B cell (primary cell): ENCODE measurements around the gene FHIT. TPM values are rescaled to one million over a fixed set of nuclear protein-coding genes. Genes with fewer than 3 reads are reported as not detected.

Source experiments
- ATAC-seq: fragments of 200-7000 bp; cut with Tn5 transposase; one replicate; pipeline ENCODE4 v1.10.0; 2021; ENCODE audit warnings: low read depth, mild to moderate bottlenecking, moderate number of reproducible peaks, moderate library complexity
- CTCF ChIA-PET: fragments of 350-600 bp; sonication (Branson Sonifier 250); formaldehyde crosslinking; loops from one replicate; lab custom pipeline; 2021; ENCODE audit warnings: antibody characterized with exemption, inconsistent platforms; lab: Charles Lee
- POLR2A ChIA-PET: fragments of 350-600 bp; sonication (Branson Sonifier 250); formaldehyde crosslinking; loops from one replicate; lab custom pipeline; 2021; ENCODE audit warnings: antibody characterized with exemption; lab: Charles Lee
- DNase-seq: peaks from one replicate; pipeline ENCODE4 v3.0.0; 2013
- H2AFZ ChIP-seq: 2 replicates; pipeline ENCODE4 v1.6.1; 2012; ENCODE audit warnings: mild to moderate bottlenecking, low read depth, low read length; ENCODE audit not compliant: insufficient read depth, poor library complexity, severe bottlenecking
- H3K27ac ChIP-seq, 2 donors: 1 replicate in 1 of 2; 2 replicates in 1 of 2; pipeline ENCODE4 v1.5.1; 2012 to 2013; ENCODE audit warnings: low read length in 2 of 2, mild to moderate bottlenecking in 2 of 2, moderate library complexity in 1 of 2
- H3K27me3 ChIP-seq, 4 experiments: fragments of 200-600 bp in 1 of 4; sonication (generic) in 1 of 4; replicated peaks in 1 of 4; 1 replicate in 2 of 4; 2 replicates in 2 of 4; pipeline versions ENCODE4 v1.6.1 to v1.7.0; 2013 to 2016; ENCODE audit warnings: low read length in 3 of 4, mild to moderate bottlenecking in 2 of 4, mixed read lengths in 1 of 4, moderate library complexity in 1 of 4; ENCODE audit not compliant: insufficient read depth in 4 of 4, control insufficient read depth in 3 of 4; ENCODE audit errors: control extremely low read depth in 1 of 4
- H3K36me3 ChIP-seq, 2 experiments: replicated peaks in 1 of 2; 1 replicate in 1 of 2; 2 replicates in 1 of 2; pipeline versions ENCODE4 v1.6.1 to v1.7.1; 2013; ENCODE audit warnings: low read length in 1 of 2; ENCODE audit not compliant: insufficient read depth in 2 of 2, control insufficient read depth in 1 of 2; ENCODE audit errors: control extremely low read depth in 1 of 2, extremely low read depth in 1 of 2
- H3K4me1 ChIP-seq, 2 donors: fragments of 200-600 bp in 1 of 2; sonication (generic) in 1 of 2; 1 replicate in 1 of 2; 2 replicates in 1 of 2; pipeline versions ENCODE4 v1.5.1 to v1.6.1; 2013 to 2017; ENCODE audit warnings: low read length in 2 of 2; ENCODE audit not compliant: control insufficient read depth in 2 of 2, insufficient read depth in 2 of 2
- H3K4me2 ChIP-seq: replicated peaks from 2 replicates; pipeline ENCODE3; 2012; ENCODE audit warnings: mild to moderate bottlenecking, low read depth, low read length; ENCODE audit not compliant: poor library complexity, severe bottlenecking
- H3K4me3 ChIP-seq, 5 experiments: fragments of 200-600 bp in 1 of 5; sonication (generic) in 1 of 5; 1 replicate in 3 of 5; 2 replicates in 2 of 5; pipeline versions ENCODE4 v1.5.1 to v1.7.0; 2011 to 2016; ENCODE audit warnings: low read length in 4 of 5, mild to moderate bottlenecking in 4 of 5, low read depth in 2 of 5, control low read depth in 1 of 5, moderate library complexity in 1 of 5; ENCODE audit not compliant: insufficient read depth in 1 of 5; ENCODE audit errors: control extremely low read depth in 1 of 5, extremely low read depth in 1 of 5
- H3K79me2 ChIP-seq: fragments of 200-600 bp; sonication (generic); one replicate; pipeline ENCODE4 v1.6.0; 2016; ENCODE audit warnings: low read length; ENCODE audit not compliant: control insufficient read depth, insufficient read depth
- H3K9ac ChIP-seq: fragments of 200-600 bp; sonication (generic); 2 replicates; pipeline ENCODE4 v1.6.1; 2017; ENCODE audit warnings: mild to moderate bottlenecking, low read length, moderate library complexity
- H3K9me3 ChIP-seq, 3 donors: one replicate each; pipeline versions ENCODE4 v1.6.1 to v1.7.1; 2013; ENCODE audit warnings: low read length in 2 of 3; ENCODE audit not compliant: control insufficient read depth in 2 of 3, insufficient read depth in 1 of 3; ENCODE audit errors: control extremely low read depth in 1 of 3
- H4K20me1 ChIP-seq: 2 replicates; pipeline ENCODE4 v1.6.0; 2012; ENCODE audit warnings: mild to moderate bottlenecking, low read length; ENCODE audit not compliant: insufficient read depth, control insufficient read depth, poor library complexity, severe bottlenecking
- H3K27ac Mint-ChIP-seq: one replicate; pipeline ENCODE4 v1.8.0; 2021; ENCODE audit warnings: mixed read lengths
- H3K27me3 Mint-ChIP-seq: one replicate; pipeline ENCODE4 v1.8.0; 2021; ENCODE audit warnings: mixed read lengths
- H3K4me1 Mint-ChIP-seq: one replicate; pipeline ENCODE4 v1.8.0; 2021; ENCODE audit warnings: mixed read lengths
- H3K4me3 Mint-ChIP-seq: one replicate; pipeline ENCODE4 v1.8.0; 2021; ENCODE audit warnings: mixed read lengths
- H3K9me3 Mint-ChIP-seq: one replicate; pipeline ENCODE4 v1.8.0; 2022; ENCODE audit warnings: mixed read lengths; ENCODE audit not compliant: insufficient read depth
- CTCF ChIP-seq: fragments of 200-600 bp; IDR thresholded peaks from one replicate; pipeline ENCODE4 v1.8.0; 2022; ENCODE audit warnings: antibody characterized with exemption, mild to moderate bottlenecking
- EZH2 ChIP-seq: IDR thresholded peaks from 2 replicates; pipeline ENCODE4 v1.6.1; 2012; ENCODE audit warnings: borderline replicate concordance, low read depth, mild to moderate bottlenecking, moderate library complexity, low read length; ENCODE audit not compliant: insufficient read depth, poor library complexity, severe bottlenecking
- WGBS: methylation state at CpG from one replicate; pipeline ENCODE4 v1.1.5; 2013; ENCODE audit warnings: missing lambda C conversion rate; ENCODE audit not compliant: insufficient coverage; 5-methylcytosine and 5-hydroxymethylcytosine counted together
- intact Hi-C: fragments of 100-400 bp; cut with micrococcal nuclease; formaldehyde crosslinking; loops from one replicate; pipeline ENCODE4 v1.10.0; 2022
- polyA plus RNA-seq: library from polyadenylated mRNA; depleted of rRNA; stranded (reverse); fragments of >200 nt; gene quantifications from 2 replicates; pipeline ENCODE4 v1.2.3, GENCODE V29; 2012
- total RNA-seq, 2 donors: library from RNA; stranded (reverse); fragments of 120-200 nt in 1 of 2; gene quantifications; 1 replicate in 1 of 2; 2 replicates in 1 of 2; pipeline versions ENCODE4 v1.2.3 to v1.2.4, GENCODE V29; 2013 to 2022

Gene FHIT
- total and polyA plus RNA-seq, 2 donors (not counting 1 experiment from before 2014, with no cell fraction given) = 1.7 to 7.8 TPM

- ChIA-PET CTCF (no interaction called here), POLR2A (no interaction called here)
- Histone ChIP-seq H3K4me2 (no peak overlapping the region), H4K20me1 (no peaks in the 10 kb centered on the region), H3K4me3 (no peak overlapping the region), H3K36me3 (no peaks in the 10 kb centered on the region), H2AFZ (no peak overlapping the region), H3K27me3 (no peaks in the 10 kb centered on the region), H3K27ac (no peak overlapping the region), H3K9ac (no peak overlapping the region), H3K79me2 (no peaks in the 10 kb centered on the region), H3K4me1 (no peaks in the 10 kb centered on the region), H3K9me3 (no peaks in the 10 kb centered on the region)
- ATAC-seq (no peak), DNase-seq (no peak)
- H3K4me3 Mint-ChIP-seq = no peak overlapping the region
- H3K4me1 Mint-ChIP-seq = peaks cover 3% of the 10 kb centered on the region
- peaks cover 4% of the 10 kb centered on the region for H3K27me3 Mint-ChIP-seq
- no peaks in the 10 kb centered on the region for H3K9me3 Mint-ChIP-seq
- no peak for TF ChIP-seq CTCF
- no peak for TF ChIP-seq EZH2
- WGBS = 50% methylated on average over 1 of the region's 4 CpGs
- H3K27ac Mint-ChIP-seq = no peak overlapping the region
- intact Hi-C loops = no loop called here
These were observed 1064.9 kb downstream of the FHIT start for GRCh38 chr3:60186359-60186758.

GRCh38 chr3:60185161-60185560 is 1066.1 kb downstream of the FHIT start:
- Histone ChIP-seq H3K79me2 (no peaks in the 10 kb centered on the region), H3K36me3 (no peaks in the 10 kb centered on the region), H3K9ac (no peak overlapping the region), H3K9me3 (no peaks in the 10 kb centered on the region), H2AFZ (no peak overlapping the region), H3K4me3 (no peak overlapping the region), H4K20me1 (no peaks in the 10 kb centered on the region), H3K27ac (no peak overlapping the region), H3K4me2 (no peak overlapping the region), H3K4me1 (no peaks in the 10 kb centered on the region), H3K27me3 (no peaks in the 10 kb centered on the region)
- H3K27me3 Mint-ChIP-seq = peaks cover 4% of the 10 kb centered on the region
- no peak overlapping the region for H3K27ac Mint-ChIP-seq
- CTCF ChIA-PET = no interaction called here
- no peak overlapping the region for H3K4me3 Mint-ChIP-seq
- no peaks in the 10 kb centered on the region for H3K9me3 Mint-ChIP-seq
- no peak for ATAC-seq
- POLR2A ChIA-PET = no interaction called here
- TF ChIP-seq CTCF = no peak
- no peak for TF ChIP-seq EZH2
- no peak for DNase-seq
- 100% methylated on average over 1 of the region's 3 CpGs for WGBS
- intact Hi-C loops = no loop called here
- peaks cover 3% of the 10 kb centered on the region for H3K4me1 Mint-ChIP-seq
